Mesenchymal stem cell (in vitro differentiated cells and primary cell): ENCODE measurements around the gene DGCR6.
"Not testable (repeated sequence)": the region's sequence is repeated elsewhere in the genome, so short reads cannot be mapped to it uniquely, and the experiment has no call there.

Experiments
- DNase-seq: peaks from one replicate; pipeline ENCODE4 v3.0.0-alpha.2; 2013
- H2AFZ ChIP-seq: one replicate; pipeline ENCODE4 v1.6.1; 2013; ENCODE audit warnings: low read depth, mild to moderate bottlenecking, control low read depth, inconsistent platforms, low read length, moderate library complexity
- H2AK5ac ChIP-seq: 2 replicates; pipeline ENCODE4 v1.6.1; 2013; ENCODE audit warnings: low read length, moderate library complexity, mild to moderate bottlenecking, inconsistent platforms; ENCODE audit not compliant: severe bottlenecking
- H2BK120ac ChIP-seq: one replicate; pipeline ENCODE4 v1.6.1; 2013; ENCODE audit warnings: low read depth, mild to moderate bottlenecking, inconsistent platforms, low read length, moderate library complexity
- H2BK12ac ChIP-seq, 2 experiments: one replicate each; pipeline ENCODE4 v1.6.1; 2013; ENCODE audit warnings: inconsistent platforms in 2 of 2, low read length in 2 of 2, mild to moderate bottlenecking in 2 of 2, moderate library complexity in 2 of 2, control low read depth in 1 of 2
- H2BK15ac ChIP-seq: one replicate; pipeline ENCODE4 v1.6.1; 2013; ENCODE audit warnings: mild to moderate bottlenecking, low read depth, inconsistent platforms; ENCODE audit not compliant: poor library complexity, severe bottlenecking
- H2BK5ac ChIP-seq: 2 replicates; pipeline ENCODE4 v1.6.1; 2013; ENCODE audit warnings: low read depth, mild to moderate bottlenecking, low read length, control low read depth, inconsistent platforms; ENCODE audit not compliant: poor library complexity, severe bottlenecking
- H3K14ac ChIP-seq, 2 experiments: one replicate each; pipeline ENCODE4 v1.6.1; 2013; ENCODE audit warnings: inconsistent platforms in 2 of 2, low read length in 2 of 2, control low read depth in 1 of 2, mild to moderate bottlenecking in 1 of 2, moderate library complexity in 1 of 2
- H3K18ac ChIP-seq, 2 experiments: one replicate each; pipeline ENCODE4 v1.6.1; 2013; ENCODE audit warnings: inconsistent platforms in 2 of 2, low read length in 2 of 2, control low read depth in 1 of 2, low read depth in 1 of 2, mild to moderate bottlenecking in 1 of 2
- H3K23ac ChIP-seq, 2 experiments: one replicate each; pipeline ENCODE4 v1.6.1; 2013; ENCODE audit warnings: inconsistent platforms in 2 of 2, low read length in 2 of 2, mild to moderate bottlenecking in 2 of 2, moderate library complexity in 2 of 2, control low read depth in 1 of 2
- H3K27ac ChIP-seq: 2 replicates; pipeline ENCODE4 v1.5.1; 2013; ENCODE audit warnings: mild to moderate bottlenecking, moderate library complexity, low read length, control low read depth, inconsistent platforms; ENCODE audit not compliant: poor library complexity, severe bottlenecking
- H3K27me3 ChIP-seq, 2 experiments: 2 replicates each; pipeline versions ENCODE4 v1.6.1 to v1.7.0; 2013; ENCODE audit warnings: low read length in 2 of 2, mild to moderate bottlenecking in 2 of 2, moderate library complexity in 2 of 2, control low read depth in 1 of 2, inconsistent platforms in 1 of 2; ENCODE audit not compliant: control insufficient read depth in 1 of 2, insufficient read depth in 1 of 2
- H3K36me3 ChIP-seq, 2 experiments: 2 replicates each; pipeline versions ENCODE4 v1.6.1 to v1.7.0; 2013; ENCODE audit warnings: low read length in 2 of 2, control low read depth in 1 of 2, inconsistent platforms in 1 of 2, low read depth in 1 of 2, mild to moderate bottlenecking in 1 of 2; ENCODE audit not compliant: insufficient read depth in 2 of 2, control insufficient read depth in 1 of 2
- H3K4ac ChIP-seq, 2 experiments: one replicate each; pipeline ENCODE4 v1.6.1; 2013; ENCODE audit warnings: inconsistent platforms in 2 of 2, low read length in 2 of 2, mild to moderate bottlenecking in 2 of 2, moderate library complexity in 2 of 2, control low read depth in 1 of 2, low read depth in 1 of 2
- H3K4me1 ChIP-seq: 2 replicates; pipeline ENCODE4 v1.6.1; 2013; ENCODE audit warnings: low read depth, low read length, control low read depth; ENCODE audit not compliant: control insufficient read depth, insufficient read depth
- H3K4me2 ChIP-seq: 2 replicates; pipeline ENCODE4 v1.6.1; 2013; ENCODE audit warnings: low read length, mild to moderate bottlenecking, inconsistent platforms; ENCODE audit not compliant: poor library complexity, severe bottlenecking
- H3K4me3 ChIP-seq, 2 experiments: 2 replicates each; pipeline versions ENCODE4 v1.5.1 to v1.7.0; 2013; ENCODE audit warnings: low read length in 2 of 2, mild to moderate bottlenecking in 2 of 2, control low read depth in 1 of 2, low read depth in 1 of 2; ENCODE audit not compliant: insufficient read depth in 1 of 2
- H3K79me1 ChIP-seq: replicated peaks from 2 replicates; pipeline ENCODE4 v1.6.1; 2013; ENCODE audit warnings: mild to moderate bottlenecking, control low read depth, low read length, inconsistent platforms; ENCODE audit not compliant: poor library complexity, severe bottlenecking
- H3K9ac ChIP-seq: 2 replicates; pipeline ENCODE4 v1.7.0; 2013; ENCODE audit warnings: mild to moderate bottlenecking, low read length, moderate library complexity
- H3K9me3 ChIP-seq: 2 replicates; pipeline ENCODE4 v1.7.0; 2013; ENCODE audit warnings: mild to moderate bottlenecking, low read length; ENCODE audit not compliant: control insufficient read depth
- H4K8ac ChIP-seq: one replicate; pipeline ENCODE4 v1.6.1; 2013; ENCODE audit warnings: inconsistent platforms, mild to moderate bottlenecking, low read length, moderate library complexity
- H4K91ac ChIP-seq: one replicate; pipeline ENCODE4 v1.6.1; 2013; ENCODE audit warnings: mild to moderate bottlenecking, low read length, inconsistent platforms
- WGBS: methylation state at CpG from one replicate; pipeline ENCODE4 v1.1.7; 2013; ENCODE audit warnings: mixed read lengths; 5-methylcytosine and 5-hydroxymethylcytosine counted together

Gene DGCR6

GRCh38 chr22:18957621-18958320, 51.7 kb downstream of the DGCR6 start:
- H2BK12ac ChIP-seq, H3K9ac ChIP-seq, H3K4me1 ChIP-seq, H2AFZ ChIP-seq, H2BK120ac ChIP-seq, H3K79me1 ChIP-seq, H3K23ac ChIP-seq, H3K36me3 ChIP-seq, DNase-seq, H3K14ac ChIP-seq, H4K8ac ChIP-seq, H3K4me2 ChIP-seq, H3K4me3 ChIP-seq, H2AK5ac ChIP-seq, H3K4ac ChIP-seq, H3K27me3 ChIP-seq, H3K27ac ChIP-seq, H2BK15ac ChIP-seq, H2BK5ac ChIP-seq, H4K91ac ChIP-seq, H3K9me3 ChIP-seq, H3K18ac ChIP-seq: not testable (repeated sequence)
- 85% methylated on average over 10 of the region's 18 CpGs for WGBS

GRCh38 chr22:18958321-18958705, 52.2 kb downstream of the DGCR6 start:
- not testable (repeated sequence) for H3K36me3 ChIP-seq, H2AFZ ChIP-seq, H3K27ac ChIP-seq, H3K23ac ChIP-seq, H3K14ac ChIP-seq, H2BK120ac ChIP-seq, H2BK12ac ChIP-seq, H4K8ac ChIP-seq, H3K9ac ChIP-seq, H3K4me1 ChIP-seq, H2BK5ac ChIP-seq, H3K27me3 ChIP-seq, H3K4me2 ChIP-seq, H3K4ac ChIP-seq, H3K4me3 ChIP-seq, H3K9me3 ChIP-seq, H2AK5ac ChIP-seq, H3K18ac ChIP-seq, H2BK15ac ChIP-seq, H4K91ac ChIP-seq, H3K79me1 ChIP-seq, DNase-seq
- 85% methylated on average over 18 of the region's 18 CpGs for WGBS

GRCh38 chr22:18958738-18959137, 52.6 kb downstream of the DGCR6 start:
- 73% methylated on average over 14 of the region's 14 CpGs for WGBS

GRCh38 chr22:18959266-18959665, 53.1 kb downstream of the DGCR6 start:
- not testable (repeated sequence) for H2BK12ac ChIP-seq, H3K14ac ChIP-seq, H3K79me1 ChIP-seq, H3K4me2 ChIP-seq, H4K8ac ChIP-seq, H3K4me3 ChIP-seq, H3K27me3 ChIP-seq, H2BK120ac ChIP-seq, H2BK15ac ChIP-seq, H3K27ac ChIP-seq, H3K18ac ChIP-seq, H3K4me1 ChIP-seq, H4K91ac ChIP-seq, H3K9me3 ChIP-seq, H2AK5ac ChIP-seq, H3K4ac ChIP-seq, H3K9ac ChIP-seq, DNase-seq, H2AFZ ChIP-seq, H3K23ac ChIP-seq, H2BK5ac ChIP-seq, H3K36me3 ChIP-seq
- WGBS: 83% methylated on average over 1 of the region's 6 CpGs

More at GRCh38 chr22:18958738-18959137, 52.6 kb downstream of the DGCR6 start:
- H3K9ac ChIP-seq, H2BK12ac ChIP-seq, H3K4ac ChIP-seq, H2AFZ ChIP-seq, H2BK5ac ChIP-seq, H3K4me3 ChIP-seq, H3K4me2 ChIP-seq, H3K23ac ChIP-seq, H3K27me3 ChIP-seq, H2BK15ac ChIP-seq, H2AK5ac ChIP-seq, H3K9me3 ChIP-seq, H4K91ac ChIP-seq, H3K18ac ChIP-seq, H4K8ac ChIP-seq, H3K27ac ChIP-seq, H3K36me3 ChIP-seq, H3K4me1 ChIP-seq, H2BK120ac ChIP-seq, H3K79me1 ChIP-seq, H3K14ac ChIP-seq: not testable (repeated sequence)
- DNase-seq: peak; percentile 26
